GM23338 (cell line): ENCODE data around the gene FAM32A. TPM values are rescaled to one million over a fixed set of nuclear protein-coding genes. Genes with fewer than 3 reads are reported as not detected.

Experiments
- ATAC-seq: fragments of 200-7000 bp; cut with Tn5 transposase; 3 replicates; pipeline ENCODE4 v1.9.1; 2020
- DNase-seq: peaks from one replicate; pipeline ENCODE4 v3.0.0-alpha.2; 2015; ENCODE audit warnings: low spot score
- H2AFZ ChIP-seq: fragments of 200-600 bp; sonication (generic); 2 replicates; pipeline ENCODE4 v1.8.0; 2016; ENCODE audit warnings: antibody characterized with exemption, mild to moderate bottlenecking, moderate library complexity
- H3F3A ChIP-seq: fragments of 200-600 bp; sonication (generic); replicated peaks from 2 replicates; pipeline ENCODE4 v1.8.0; 2017; ENCODE audit warnings: antibody characterized with exemption, mixed run types, low read depth
- H3K27ac ChIP-seq: fragments of 200-600 bp; sonication (generic); 2 replicates; pipeline ENCODE4 v1.6.1; 2016; ENCODE audit warnings: low read depth
- H3K27me3 ChIP-seq: fragments of 200-600 bp; sonication (generic); 2 replicates; pipeline ENCODE4 v1.8.0; 2016; ENCODE audit warnings: mild to moderate bottlenecking, mixed run types, moderate library complexity; ENCODE audit not compliant: insufficient read depth
- H3K36me3 ChIP-seq: fragments of 200-600 bp; sonication (generic); 2 replicates; pipeline ENCODE4 v1.8.0; 2016; ENCODE audit warnings: mild to moderate bottlenecking; ENCODE audit not compliant: insufficient read depth
- H3K4me1 ChIP-seq: fragments of 200-600 bp; sonication (generic); 2 replicates; pipeline ENCODE4 v1.8.0; 2016; ENCODE audit warnings: mild to moderate bottlenecking, moderate library complexity; ENCODE audit not compliant: insufficient read depth
- H3K4me2 ChIP-seq: fragments of 200-600 bp; sonication (generic); 2 replicates; pipeline ENCODE4 v1.7.1; 2017; ENCODE audit warnings: mixed run types
- H3K4me3 ChIP-seq: fragments of 200-600 bp; sonication (generic); 2 replicates; pipeline ENCODE4 v1.6.1; 2016; ENCODE audit warnings: mixed run types
- H3K79me2 ChIP-seq: fragments of 200-600 bp; sonication (generic); replicated peaks from 2 replicates; pipeline ENCODE4 v1.8.0; 2017; ENCODE audit warnings: mild to moderate bottlenecking; ENCODE audit not compliant: insufficient read depth
- H3K9me2 ChIP-seq: fragments of 200-600 bp; sonication (generic); 2 replicates; pipeline ENCODE4 v1.8.0; 2017; ENCODE audit not compliant: insufficient read depth
- H4K20me1 ChIP-seq: fragments of 200-600 bp; sonication (generic); replicated peaks from 2 replicates; pipeline ENCODE4 v1.8.0; 2017; ENCODE audit warnings: mild to moderate bottlenecking; ENCODE audit not compliant: insufficient read depth
- H3K27ac Mint-ChIP-seq: 2 replicates; pipeline ENCODE4 v1.8.0; 2020; ENCODE audit warnings: inconsistent platforms, mild to moderate bottlenecking, moderate library complexity, mixed read lengths
- H3K27me3 Mint-ChIP-seq: 3 replicates; pipeline ENCODE4 v1.8.0; 2022; ENCODE audit warnings: low read depth, mild to moderate bottlenecking, moderate library complexity, mixed read lengths, inconsistent platforms; ENCODE audit not compliant: insufficient read depth, poor library complexity
- H3K36me3 Mint-ChIP-seq: 3 replicates; pipeline ENCODE4 v1.8.0; 2021; ENCODE audit warnings: low read depth, mild to moderate bottlenecking, inconsistent platforms, moderate library complexity, mixed read lengths
- H3K4me1 Mint-ChIP-seq: 3 replicates; pipeline ENCODE4 v1.8.0; 2020; ENCODE audit warnings: mild to moderate bottlenecking, inconsistent platforms, mixed read lengths
- H3K4me3 Mint-ChIP-seq: 3 replicates; pipeline ENCODE4 v1.8.0; 2021; ENCODE audit warnings: moderate library complexity, mild to moderate bottlenecking, inconsistent platforms, mixed read lengths
- H3K9me3 Mint-ChIP-seq: 3 replicates; pipeline ENCODE4 v1.8.0; 2020; ENCODE audit warnings: moderate library complexity, mild to moderate bottlenecking, inconsistent platforms, mixed read lengths
- CREB1 ChIP-seq: fragments of 250-450 bp; sonication (Bioruptor Pico); IDR thresholded peaks from 2 replicates; pipeline ENCODE4 v1.5.0; 2020; ENCODE audit warnings: low read depth, mild to moderate bottlenecking, moderate library complexity
- ETS1 ChIP-seq: IDR thresholded peaks from 2 replicates; pipeline ENCODE4 v1.6.1; 2016; ENCODE audit warnings: antibody characterized with exemption
- EZH2 ChIP-seq: fragments of 200-600 bp; sonication (generic); IDR thresholded peaks from one replicate; pipeline ENCODE4 v1.8.0; 2017; ENCODE audit warnings: antibody characterized with exemption, mild to moderate bottlenecking, low read depth; ENCODE audit not compliant: unreplicated experiment
- EZH2phosphoT487 ChIP-seq: fragments of 200-600 bp; sonication (generic); IDR thresholded peaks from one replicate; pipeline ENCODE4 v1.8.1; 2018; ENCODE audit warnings: antibody characterized with exemption; ENCODE audit not compliant: unreplicated experiment
- NANOG ChIP-seq: IDR thresholded peaks from 2 replicates; pipeline ENCODE4 v1.6.1; 2016; ENCODE audit warnings: antibody characterized with exemption, borderline replicate concordance
- REST ChIP-seq: IDR thresholded peaks from one replicate; pipeline ENCODE4 v1.6.1; 2018; ENCODE audit warnings: antibody characterized with exemption; ENCODE audit not compliant: unreplicated experiment
- STAT1 ChIP-seq: IDR thresholded peaks from one replicate; pipeline ENCODE4 v1.6.1; 2016; ENCODE audit warnings: antibody characterized with exemption; ENCODE audit not compliant: unreplicated experiment
- ZNF331 ChIP-seq: fragments of 250-450 bp; sonication (Bioruptor Pico); IDR thresholded peaks from 2 replicates; pipeline ENCODE4 v1.5.0; 2020; ENCODE audit warnings: low read depth, mild to moderate bottlenecking, moderate library complexity
- polyA plus RNA-seq: library from polyadenylated mRNA; unstranded; fragments of >200 nt; fragmentation: Nextera tagmentation; extraction: Ambion mirVana; gene quantifications from 2 replicates; pipeline ENCODE4 v1.2.1, GENCODE V29; 2016
- total RNA-seq: library from RNA; depleted of rRNA; stranded (reverse); fragments of >200 nt; shearing (Covaris generic); gene quantifications from 2 replicates; pipeline ENCODE4 v1.2.3, GENCODE V29; 2014
- TF ChIP-seq, protein P1 (sequence below): fragments of 250-450 bp; sonication (Bioruptor Pico); IDR thresholded peaks from 2 replicates; pipeline ENCODE4 v1.5.0; 2020; ENCODE audit warnings: mild to moderate bottlenecking, moderate library complexity
- TF ChIP-seq, protein P2 (sequence below), 2 experiments: fragments of 200-600 bp in 1 of 2; sonication (generic) in 1 of 2; conservative IDR thresholded peaks; 2 replicates each; pipeline versions ENCODE4 v1.5.1 to v1.6.1; 2016 to 2017; ENCODE audit warnings: antibody characterized with exemption in 2 of 2, low read depth in 2 of 2, mild to moderate bottlenecking in 2 of 2, moderate library complexity in 1 of 2

FAM32A gene
- total and polyA plus RNA-seq, 2 experiments from 2014 or later, result 58.2 to 67.3 TPM

- TF ChIP-seq, protein P1, sequence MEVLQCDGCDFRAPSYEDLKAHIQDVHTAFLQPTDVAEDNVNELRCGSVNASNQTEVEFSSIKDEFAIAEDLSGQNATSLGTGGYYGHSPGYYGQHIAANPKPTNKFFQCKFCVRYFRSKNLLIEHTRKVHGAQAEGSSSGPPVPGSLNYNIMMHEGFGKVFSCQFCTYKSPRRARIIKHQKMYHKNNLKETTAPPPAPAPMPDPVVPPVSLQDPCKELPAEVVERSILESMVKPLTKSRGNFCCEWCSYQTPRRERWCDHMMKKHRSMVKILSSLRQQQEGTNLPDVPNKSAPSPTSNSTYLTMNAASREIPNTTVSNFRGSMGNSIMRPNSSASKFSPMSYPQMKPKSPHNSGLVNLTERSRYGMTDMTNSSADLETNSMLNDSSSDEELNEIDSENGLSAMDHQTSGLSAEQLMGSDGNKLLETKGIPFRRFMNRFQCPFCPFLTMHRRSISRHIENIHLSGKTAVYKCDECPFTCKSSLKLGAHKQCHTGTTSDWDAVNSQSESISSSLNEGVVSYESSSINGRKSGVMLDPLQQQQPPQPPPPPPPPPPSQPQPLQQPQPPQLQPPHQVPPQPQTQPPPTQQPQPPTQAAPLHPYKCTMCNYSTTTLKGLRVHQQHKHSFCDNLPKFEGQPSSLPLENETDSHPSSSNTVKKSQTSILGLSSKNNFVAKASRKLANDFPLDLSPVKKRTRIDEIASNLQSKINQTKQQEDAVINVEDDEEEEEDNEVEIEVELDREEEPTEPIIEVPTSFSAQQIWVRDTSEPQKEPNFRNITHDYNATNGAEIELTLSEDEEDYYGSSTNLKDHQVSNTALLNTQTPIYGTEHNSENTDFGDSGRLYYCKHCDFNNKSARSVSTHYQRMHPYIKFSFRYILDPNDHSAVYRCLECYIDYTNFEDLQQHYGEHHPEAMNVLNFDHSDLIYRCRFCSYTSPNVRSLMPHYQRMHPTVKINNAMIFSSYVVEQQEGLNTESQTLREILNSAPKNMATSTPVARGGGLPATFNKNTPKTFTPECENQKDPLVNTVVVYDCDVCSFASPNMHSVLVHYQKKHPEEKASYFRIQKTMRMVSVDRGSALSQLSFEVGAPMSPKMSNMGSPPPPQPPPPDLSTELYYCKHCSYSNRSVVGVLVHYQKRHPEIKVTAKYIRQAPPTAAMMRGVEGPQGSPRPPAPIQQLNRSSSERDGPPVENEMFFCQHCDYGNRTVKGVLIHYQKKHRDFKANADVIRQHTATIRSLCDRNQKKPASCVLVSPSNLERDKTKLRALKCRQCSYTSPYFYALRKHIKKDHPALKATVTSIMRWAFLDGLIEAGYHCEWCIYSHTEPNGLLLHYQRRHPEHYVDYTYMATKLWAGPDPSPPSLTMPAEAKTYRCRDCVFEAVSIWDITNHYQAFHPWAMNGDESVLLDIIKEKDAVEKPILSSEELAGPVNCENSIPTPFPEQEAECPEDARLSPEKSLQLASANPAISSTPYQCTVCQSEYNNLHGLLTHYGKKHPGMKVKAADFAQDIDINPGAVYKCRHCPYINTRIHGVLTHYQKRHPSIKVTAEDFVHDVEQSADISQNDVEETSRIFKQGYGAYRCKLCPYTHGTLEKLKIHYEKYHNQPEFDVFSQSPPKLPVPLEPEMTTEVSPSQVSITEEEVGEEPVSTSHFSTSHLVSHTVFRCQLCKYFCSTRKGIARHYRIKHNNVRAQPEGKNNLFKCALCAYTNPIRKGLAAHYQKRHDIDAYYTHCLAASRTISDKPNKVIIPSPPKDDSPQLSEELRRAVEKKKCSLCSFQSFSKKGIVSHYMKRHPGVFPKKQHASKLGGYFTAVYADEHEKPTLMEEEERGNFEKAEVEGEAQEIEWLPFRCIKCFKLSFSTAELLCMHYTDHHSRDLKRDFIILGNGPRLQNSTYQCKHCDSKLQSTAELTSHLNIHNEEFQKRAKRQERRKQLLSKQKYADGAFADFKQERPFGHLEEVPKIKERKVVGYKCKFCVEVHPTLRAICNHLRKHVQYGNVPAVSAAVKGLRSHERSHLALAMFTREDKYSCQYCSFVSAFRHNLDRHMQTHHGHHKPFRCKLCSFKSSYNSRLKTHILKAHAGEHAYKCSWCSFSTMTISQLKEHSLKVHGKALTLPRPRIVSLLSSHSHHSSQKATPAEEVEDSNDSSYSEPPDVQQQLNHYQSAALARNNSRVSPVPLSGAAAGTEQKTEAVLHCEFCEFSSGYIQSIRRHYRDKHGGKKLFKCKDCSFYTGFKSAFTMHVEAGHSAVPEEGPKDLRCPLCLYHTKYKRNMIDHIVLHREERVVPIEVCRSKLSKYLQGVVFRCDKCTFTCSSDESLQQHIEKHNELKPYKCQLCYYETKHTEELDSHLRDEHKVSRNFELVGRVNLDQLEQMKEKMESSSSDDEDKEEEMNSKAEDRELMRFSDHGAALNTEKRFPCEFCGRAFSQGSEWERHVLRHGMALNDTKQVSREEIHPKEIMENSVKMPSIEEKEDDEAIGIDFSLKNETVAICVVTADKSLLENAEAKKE, result no peak
- TF ChIP-seq EZH2 (no peak), ZNF331 (CRISPR knock-in tag) (no peak), STAT1 (no peak), ETS1 (no peak)
Observed at GRCh38 chr19:16153582-16154336, 31.5 kb upstream of the FAM32A start (continued).

DNA sequence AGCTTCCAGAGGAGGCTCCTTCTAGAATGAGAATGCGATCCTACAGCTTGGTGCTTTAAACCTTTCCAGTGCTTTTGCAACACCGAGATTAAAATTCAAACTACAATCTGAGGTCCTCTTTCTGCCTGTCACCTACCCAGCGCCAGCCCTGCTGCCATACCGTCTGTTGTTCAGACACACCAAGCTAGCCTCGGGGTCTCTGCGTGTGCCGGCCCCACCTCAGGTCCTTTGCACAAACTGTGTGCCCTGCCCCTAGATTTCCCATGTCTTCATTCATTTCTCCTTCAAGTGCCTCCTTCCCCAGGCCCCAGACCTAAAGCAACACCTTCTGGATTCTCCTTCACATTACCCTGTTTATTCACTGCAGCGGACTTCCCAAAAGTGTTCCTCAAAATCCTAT, 30.7 kb upstream of the FAM32A start:
- no peaks in the 10 kb centered on the region for H4K20me1 ChIP-seq
- H3K4me3 ChIP-seq, result no peak overlapping the region
- no peak for TF ChIP-seq EZH2phosphoT487
- no peak for TF ChIP-seq ETS1
- TF ChIP-seq REST, result no peak
- TF ChIP-seq CREB1 (CRISPR knock-in tag), result no peak
- TF ChIP-seq EZH2, result no peak
- TF ChIP-seq STAT1, result no peak
- TF ChIP-seq, protein P2, sequence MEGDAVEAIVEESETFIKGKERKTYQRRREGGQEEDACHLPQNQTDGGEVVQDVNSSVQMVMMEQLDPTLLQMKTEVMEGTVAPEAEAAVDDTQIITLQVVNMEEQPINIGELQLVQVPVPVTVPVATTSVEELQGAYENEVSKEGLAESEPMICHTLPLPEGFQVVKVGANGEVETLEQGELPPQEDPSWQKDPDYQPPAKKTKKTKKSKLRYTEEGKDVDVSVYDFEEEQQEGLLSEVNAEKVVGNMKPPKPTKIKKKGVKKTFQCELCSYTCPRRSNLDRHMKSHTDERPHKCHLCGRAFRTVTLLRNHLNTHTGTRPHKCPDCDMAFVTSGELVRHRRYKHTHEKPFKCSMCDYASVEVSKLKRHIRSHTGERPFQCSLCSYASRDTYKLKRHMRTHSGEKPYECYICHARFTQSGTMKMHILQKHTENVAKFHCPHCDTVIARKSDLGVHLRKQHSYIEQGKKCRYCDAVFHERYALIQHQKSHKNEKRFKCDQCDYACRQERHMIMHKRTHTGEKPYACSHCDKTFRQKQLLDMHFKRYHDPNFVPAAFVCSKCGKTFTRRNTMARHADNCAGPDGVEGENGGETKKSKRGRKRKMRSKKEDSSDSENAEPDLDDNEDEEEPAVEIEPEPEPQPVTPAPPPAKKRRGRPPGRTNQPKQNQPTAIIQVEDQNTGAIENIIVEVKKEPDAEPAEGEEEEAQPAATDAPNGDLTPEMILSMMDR (conservative IDR thresholded peaks at IDR 0.05; ENCODE audit: low read depth in 2 of 2), result no peak
- no peak for TF ChIP-seq NANOG

More for the DNA sequence above, 30.7 kb upstream of the FAM32A start:
- H3K36me3 ChIP-seq, result no peaks in the 10 kb centered on the region
- H3K79me2 ChIP-seq, result no peaks in the 10 kb centered on the region
- no peaks in the 10 kb centered on the region for H3F3A ChIP-seq
- H3K9me2 ChIP-seq, result no peaks in the 10 kb centered on the region
- H3K4me3 Mint-ChIP-seq, result no peak overlapping the region
- no peak overlapping the region for H2AFZ ChIP-seq
- no peaks in the 10 kb centered on the region for H3K4me1 Mint-ChIP-seq
- H3K4me1 ChIP-seq, result no peaks in the 10 kb centered on the region
- no peak overlapping the region for H3K27ac ChIP-seq
- H3K27me3 ChIP-seq, result no peaks in the 10 kb centered on the region
- H3K27ac Mint-ChIP-seq, result no peak overlapping the region
- ATAC-seq (no peak), DNase-seq (no peak)
- H3K36me3 Mint-ChIP-seq, result no peaks in the 10 kb centered on the region; the same call in 2 of the 3 replicates
- no peak overlapping the region for H3K4me2 ChIP-seq
- peaks cover 11% of the 10 kb centered on the region for H3K27me3 Mint-ChIP-seq
- peaks cover 2% of the 10 kb centered on the region; the same call in 1 of the 3 replicates for H3K9me3 Mint-ChIP-seq
